GM23248 (cell line): Measurements from ENCODE around the gene ANKRD34C.

Experiments used
- EZH2 ChIP-seq: fragments of 200-600 bp; sonication (generic); IDR thresholded peaks from 2 replicates; pipeline ENCODE4 v1.6.1; 2018; ENCODE audit warnings: antibody characterized with exemption, mild to moderate bottlenecking; ENCODE audit not compliant: insufficient read depth, poor library complexity, severe bottlenecking
- EZH2phosphoT487 ChIP-seq: fragments of 200-600 bp; sonication (generic); IDR thresholded peaks from 2 replicates; pipeline ENCODE4 v1.6.1; 2018; ENCODE audit warnings: antibody characterized with exemption, moderate library complexity, mild to moderate bottlenecking, low read depth; ENCODE audit not compliant: insufficient read depth

DNA sequence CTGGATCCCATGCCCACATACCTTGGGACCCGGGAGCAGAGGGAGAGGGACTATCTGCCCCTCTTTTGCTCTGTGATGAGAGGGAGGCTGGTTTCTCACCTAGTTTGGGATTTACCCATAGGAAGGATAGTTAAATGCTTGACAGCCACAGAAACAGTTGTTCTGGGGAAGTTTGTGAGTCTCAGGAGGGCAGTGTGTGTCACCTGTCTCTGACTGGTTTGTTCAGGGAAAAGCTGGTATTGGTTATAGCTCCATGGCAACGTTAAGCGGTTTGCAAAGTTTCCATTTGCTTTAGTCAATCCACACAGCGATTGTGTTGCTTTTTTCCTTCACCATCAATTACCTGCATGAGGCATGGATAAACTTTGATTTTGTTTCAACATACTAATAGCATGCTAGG, 24.7 kb downstream of the ANKRD34C start:
- no peak for TF ChIP-seq EZH2phosphoT487
- TF ChIP-seq EZH2 = no peak
